Measurements from ENCODE around the gene UBTD2. TPM values are rescaled to one million over a fixed set of nuclear protein-coding genes. Genes with fewer than 3 reads are reported as not detected.

UBTD2 gene
- total RNA-seq, 1 experiment from 2014 or later: 22.6 TPM

DNA sequence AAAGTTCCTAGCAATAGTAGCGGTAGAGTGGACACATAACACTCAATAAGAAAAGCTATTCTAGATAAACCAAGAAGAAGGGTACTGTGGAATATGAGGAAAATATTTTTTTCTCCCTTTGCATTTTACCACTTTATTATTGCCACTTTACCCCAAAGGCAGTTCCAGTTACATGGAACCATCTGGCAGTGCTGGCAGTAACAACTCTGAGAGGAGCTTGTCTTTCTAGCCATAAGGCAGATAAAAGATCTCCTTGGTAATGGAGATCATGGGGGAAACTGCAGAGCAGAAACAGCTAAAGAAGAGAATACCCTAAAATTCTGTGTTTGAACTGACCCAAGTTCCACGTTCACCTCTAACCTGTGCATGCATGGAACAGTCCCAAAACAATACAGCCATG lies 38.5 kb downstream of the UBTD2 start:
- ChIA-PET CTCF (no interaction called here), POLR2A (ENCODE audit: unreplicated experiment) (no interaction called here)
- H3K27me3 ChIP-seq (ENCODE audit: low read length): no peaks in the 10 kb centered on the region
- no peak overlapping the region for H3K4me2 ChIP-seq (ENCODE audit: low read length)
- BruUV-seq (replicated peaks): no TSS peak
- H3F3A ChIP-seq (ENCODE audit: low read length, unreplicated experiment): no peaks in the 10 kb centered on the region
- peaks cover 50% of the 10 kb centered on the region for H3K79me2 ChIP-seq (ENCODE audit: low read length)
- H3K9me3 ChIP-seq (ENCODE audit: low read length): no peaks in the 10 kb centered on the region
- no peaks in the 10 kb centered on the region for H3K4me1 ChIP-seq (ENCODE audit: insufficient read depth, low read length)
- H3K9me2 ChIP-seq (replicated peaks; ENCODE audit: low read length): no peaks in the 10 kb centered on the region
- intact Hi-C loops (cut with micrococcal nuclease): no loop called here
- H2AFZ ChIP-seq (ENCODE audit: low read length): no peak overlapping the region
- TF ChIP-seq, protein P1, sequence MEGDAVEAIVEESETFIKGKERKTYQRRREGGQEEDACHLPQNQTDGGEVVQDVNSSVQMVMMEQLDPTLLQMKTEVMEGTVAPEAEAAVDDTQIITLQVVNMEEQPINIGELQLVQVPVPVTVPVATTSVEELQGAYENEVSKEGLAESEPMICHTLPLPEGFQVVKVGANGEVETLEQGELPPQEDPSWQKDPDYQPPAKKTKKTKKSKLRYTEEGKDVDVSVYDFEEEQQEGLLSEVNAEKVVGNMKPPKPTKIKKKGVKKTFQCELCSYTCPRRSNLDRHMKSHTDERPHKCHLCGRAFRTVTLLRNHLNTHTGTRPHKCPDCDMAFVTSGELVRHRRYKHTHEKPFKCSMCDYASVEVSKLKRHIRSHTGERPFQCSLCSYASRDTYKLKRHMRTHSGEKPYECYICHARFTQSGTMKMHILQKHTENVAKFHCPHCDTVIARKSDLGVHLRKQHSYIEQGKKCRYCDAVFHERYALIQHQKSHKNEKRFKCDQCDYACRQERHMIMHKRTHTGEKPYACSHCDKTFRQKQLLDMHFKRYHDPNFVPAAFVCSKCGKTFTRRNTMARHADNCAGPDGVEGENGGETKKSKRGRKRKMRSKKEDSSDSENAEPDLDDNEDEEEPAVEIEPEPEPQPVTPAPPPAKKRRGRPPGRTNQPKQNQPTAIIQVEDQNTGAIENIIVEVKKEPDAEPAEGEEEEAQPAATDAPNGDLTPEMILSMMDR (conservative IDR thresholded peaks at IDR 0.05; ENCODE audit: low read depth, low read length): no peak
- TF ChIP-seq EZH2 (IDR thresholded peaks at IDR 0.05; ENCODE audit: low read length, unreplicated experiment) (no peak), EZH2phosphoT487 (IDR thresholded peaks at IDR 0.05; ENCODE audit: borderline replicate concordance, low read length) (no peak)
- no peaks in the 10 kb centered on the region; the same call in 1 of the 2 replicates for H3K36me3 ChIP-seq (ENCODE audit: low read depth, low read length)
- DNase-seq (no peak), ATAC-seq (no peak)
- no peak overlapping the region for H3K27ac ChIP-seq (ENCODE audit: low read length)
- no peak overlapping the region for H3K9ac ChIP-seq (ENCODE audit: low read length)
- H4K20me1 ChIP-seq (ENCODE audit: low read length): no peaks in the 10 kb centered on the region
- no peak overlapping the region for H3K4me3 ChIP-seq (ENCODE audit: low read length)

DNA sequence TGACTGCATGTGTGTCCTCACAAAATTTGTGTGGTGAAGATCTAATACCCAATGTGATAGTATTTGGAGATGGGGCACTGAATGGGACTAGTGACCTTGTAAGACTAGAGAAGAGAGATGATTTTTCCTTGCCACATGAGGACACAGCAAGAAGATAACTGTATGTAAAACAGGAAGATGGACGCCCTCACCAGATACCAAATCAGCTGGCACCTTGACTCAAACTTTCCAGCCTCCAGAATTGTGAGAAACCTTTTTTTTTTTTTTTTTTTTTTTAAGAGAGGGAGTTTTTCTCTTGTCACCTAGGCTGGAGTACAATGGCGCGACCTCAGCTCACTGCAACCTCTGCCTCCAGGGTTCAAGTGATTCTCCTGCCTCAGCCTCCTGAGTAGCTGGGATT lies 40.3 kb downstream of the UBTD2 start:
- no peak overlapping the region for H3K9ac ChIP-seq (ENCODE audit: low read length)
- no peaks in the 10 kb centered on the region for H3K9me3 ChIP-seq (ENCODE audit: low read length)
- BruUV-seq (replicated peaks): no TSS peak
- H3K9me2 ChIP-seq (replicated peaks; ENCODE audit: low read length): no peaks in the 10 kb centered on the region
- ChIA-PET POLR2A (ENCODE audit: unreplicated experiment) (no interaction called here), CTCF (no interaction called here)
- no peaks in the 10 kb centered on the region for H3K4me1 ChIP-seq (ENCODE audit: insufficient read depth, low read length)
- no peak overlapping the region for H3K4me2 ChIP-seq (ENCODE audit: low read length)
- peaks cover 48% of the 10 kb centered on the region for H3K79me2 ChIP-seq (ENCODE audit: low read length)
- intact Hi-C loops (cut with micrococcal nuclease): no loop called here
- no peak overlapping the region for H3K27ac ChIP-seq (ENCODE audit: low read length)
- H3F3A ChIP-seq (ENCODE audit: low read length, unreplicated experiment): no peaks in the 10 kb centered on the region
- no peak for DNase-seq
- H3K4me3 ChIP-seq (ENCODE audit: low read length): no peak overlapping the region
- ATAC-seq: no peak
- H3K27me3 ChIP-seq (ENCODE audit: low read length): no peaks in the 10 kb centered on the region
- no peaks in the 10 kb centered on the region for H4K20me1 ChIP-seq (ENCODE audit: low read length)
- no peak for TF ChIP-seq EZH2 (IDR thresholded peaks at IDR 0.05; ENCODE audit: low read length, unreplicated experiment)
- no peak overlapping the region for H2AFZ ChIP-seq (ENCODE audit: low read length)
- no peaks in the 10 kb centered on the region; the same call in 1 of the 2 replicates for H3K36me3 ChIP-seq (ENCODE audit: low read depth, low read length)

DNA sequence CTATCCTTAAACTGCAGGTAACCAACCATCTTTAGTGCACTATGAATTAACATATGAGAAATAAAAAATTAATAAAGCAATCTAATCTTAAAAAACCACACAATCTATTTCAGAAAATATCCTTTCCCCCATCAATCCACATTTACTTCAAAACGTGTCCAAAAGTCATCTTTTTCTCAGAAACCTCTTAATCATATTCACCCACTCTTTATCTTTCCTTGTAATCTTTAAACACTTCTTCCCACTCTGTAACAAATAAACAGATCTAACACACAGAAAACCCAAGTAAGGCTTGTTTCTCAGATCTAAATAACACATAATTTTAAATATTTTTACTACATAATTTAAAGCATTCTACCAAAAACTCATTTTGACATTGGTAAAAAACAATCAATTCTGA lies 45.2 kb downstream of the UBTD2 start:
- H3K4me2 ChIP-seq (ENCODE audit: low read length): no peak overlapping the region
- H3K4me1 ChIP-seq (ENCODE audit: insufficient read depth, low read length): no peaks in the 10 kb centered on the region
- H3K79me2 ChIP-seq (ENCODE audit: low read length): peaks cover 38% of the 10 kb centered on the region
- H3K9me3 ChIP-seq (ENCODE audit: low read length): no peaks in the 10 kb centered on the region
- no peak overlapping the region for H3K4me3 ChIP-seq (ENCODE audit: low read length)
- ATAC-seq (no peak), DNase-seq (no peak)
- H3K9me2 ChIP-seq (replicated peaks; ENCODE audit: low read length): no peaks in the 10 kb centered on the region
- H4K20me1 ChIP-seq (ENCODE audit: low read length): peaks cover 15% of the 10 kb centered on the region; the same call in 1 of the 2 replicates
- H3K27ac ChIP-seq (ENCODE audit: low read length): no peak overlapping the region
- no peak overlapping the region for H2AFZ ChIP-seq (ENCODE audit: low read length)
- no peak for TF ChIP-seq EZH2phosphoT487 (IDR thresholded peaks at IDR 0.05; ENCODE audit: borderline replicate concordance, low read length)
- no peak for TF ChIP-seq EZH2 (IDR thresholded peaks at IDR 0.05; ENCODE audit: low read length, unreplicated experiment)
- TF ChIP-seq, protein P1 (conservative IDR thresholded peaks at IDR 0.05; ENCODE audit: low read depth, low read length): no peak
- no peaks in the 10 kb centered on the region for H3F3A ChIP-seq (ENCODE audit: low read length, unreplicated experiment)
- POLR2A ChIA-PET (ENCODE audit: unreplicated experiment): no interaction called here
- intact Hi-C loops (cut with micrococcal nuclease): loop anchor here (5.0 kb wide), 1 partner anchor 44 kb away; the partner anchor contains the start of gene UBTD2
- BruUV-seq (replicated peaks): no TSS peak
- peaks cover 3% of the 10 kb centered on the region for H3K36me3 ChIP-seq (ENCODE audit: low read depth, low read length)
- CTCF ChIA-PET: no interaction called here
- H3K27me3 ChIP-seq (ENCODE audit: low read length): no peaks in the 10 kb centered on the region
- H3K9ac ChIP-seq (ENCODE audit: low read length): no peak overlapping the region

Data from PC-3 (cell line).